Transverse colon (tissue), 4 donors: ENCODE data around the gene CCDC88B. TPM values are rescaled to one million over a fixed set of nuclear protein-coding genes. Genes with fewer than 3 reads are reported as not detected.

Experiments
- DNase-seq: peaks from one replicate; pipeline ENCODE4 v3.0.0-alpha.2; 2019
- H3K27ac ChIP-seq, 4 donors: fragments of 200-600 bp; sonication (generic); 2 replicates each; pipeline ENCODE4 v1.5.1; 2016 to 2018; ENCODE audit warnings: inconsistent platforms in 4 of 4
- H3K27me3 ChIP-seq: fragments of 200-600 bp; sonication (generic); 2 replicates; pipeline ENCODE4 v1.5.1; 2017; ENCODE audit warnings: inconsistent platforms
- H3K36me3 ChIP-seq, 4 donors: fragments of 200-600 bp; sonication (generic); 2 replicates each; pipeline ENCODE4 v1.5.1; 2017 to 2019; ENCODE audit warnings: inconsistent platforms in 4 of 4
- H3K4me1 ChIP-seq, 4 donors: fragments of 200-600 bp; sonication (generic); 2 replicates each; pipeline ENCODE4 v1.5.1; 2017 to 2020; ENCODE audit warnings: inconsistent platforms in 4 of 4
- H3K4me3 ChIP-seq, 4 donors: fragments of 200-600 bp; sonication (generic); 1 replicate in 1 of 4; 2 replicates in 3 of 4; pipeline versions ENCODE4 v1.5.1 to v1.6.1; 2017 to 2019; ENCODE audit warnings: inconsistent platforms in 4 of 4
- H3K9me3 ChIP-seq, 2 donors: fragments of 200-600 bp; sonication (generic); 2 replicates each; pipeline ENCODE4 v1.5.1; 2017 to 2019; ENCODE audit warnings: inconsistent platforms in 2 of 2
- EP300 ChIP-seq: sonication (generic); formaldehyde crosslinking; IDR thresholded peaks from one replicate; pipeline ENCODE4 v1.6.1; 2017; ENCODE audit warnings: antibody characterized with exemption, low read depth
- POLR2A ChIP-seq: fragments of 450-650 bp; IDR thresholded peaks from one replicate; pipeline ENCODE4 v1.6.1; 2016; ENCODE audit warnings: antibody characterized with exemption, mild to moderate bottlenecking, moderate library complexity
- POLR2AphosphoS5 ChIP-seq, 3 donors: sonication (generic); formaldehyde crosslinking; IDR thresholded peaks; one replicate each; pipeline ENCODE4 v1.6.1; 2016; ENCODE audit warnings: antibody characterized with exemption in 3 of 3
- WGBS, 2 donors: methylation state at CpG; one replicate each; pipeline ENCODE4 v1.1.5; 2018; ENCODE audit warnings: low coverage in 1 of 2; 5-methylcytosine and 5-hydroxymethylcytosine counted together
- in situ Hi-C, 4 donors: fragments of 200-750 bp; cut with MboI; loops; one replicate each; pipeline versions ENCODE4 v1.15.0 to v1.15.1; 2017; ENCODE audit warnings: low sequenced_read_pairs in 3 of 4, low pct_ligation_motif_present in 1 of 4, low pct_unique_long_range_greater_than_20kb in 1 of 4
- intact Hi-C: fragments of 100-400 bp; cut with DNase I; formaldehyde crosslinking; loops from one replicate; pipeline ENCODE4 v1.15.1; 2023; ENCODE audit warnings: low total_unique reads
- total RNA-seq, 4 donors: library from RNA; depleted of rRNA; stranded (reverse); fragments of >200 nt; gene quantifications; one replicate each; pipeline ENCODE4 v1.1.0, GENCODE V29; 2016
- TF ChIP-seq, protein P1 (sequence below), 5 experiments: fragments of 200-600 bp in 3 of 5; fragments of 450-650 bp in 2 of 5; sonication (generic) in 3 of 5; IDR thresholded peaks; 1 replicate in 2 of 5; 2 replicates in 3 of 5; pipeline ENCODE4 v1.5.1; 2016 to 2017; ENCODE audit warnings: antibody characterized with exemption in 5 of 5, inconsistent platforms in 3 of 5, mild to moderate bottlenecking in 2 of 5, moderate library complexity in 1 of 5

The CCDC88B gene
- total RNA-seq, 4 donors from 2014 or later, result 24.8 to 203 (median 47.1) TPM

DNA sequence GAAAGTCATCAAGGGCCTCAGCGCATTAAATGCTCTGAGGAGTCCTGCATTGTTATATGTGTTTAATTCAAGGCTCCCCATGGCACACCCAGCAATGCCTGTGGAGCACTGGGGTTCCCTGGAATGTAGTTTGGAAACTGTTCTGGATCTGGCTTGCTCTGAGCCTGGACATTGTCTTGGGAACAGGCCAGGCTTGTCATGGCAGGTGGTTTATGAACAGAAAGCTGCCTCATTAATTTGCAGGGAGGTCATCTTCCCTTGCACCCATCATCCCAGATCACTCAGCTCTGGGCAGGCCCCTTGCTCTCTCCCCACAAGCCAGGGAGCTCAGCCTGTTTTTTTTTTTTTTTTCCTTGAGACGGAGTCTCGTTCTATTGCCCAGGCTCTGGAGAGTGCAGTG lies 51.8 kb downstream of the CCDC88B start:
- Histone ChIP-seq H3K27me3 (no peaks in the 10 kb centered on the region), H3K27ac (no peak overlapping the region), H3K9me3 (no peaks in the 10 kb centered on the region), H3K4me1 (peaks cover 0 to 12% (median 0%) of the 10 kb centered on the region in 4 donors), H3K4me3 (no peak overlapping the region), H3K36me3 (no peaks in the 10 kb centered on the region)
- 74% methylated on average over 3 of the region's 3 CpGs; no CpG with 5 or more reads in 1 of the 2 donors for WGBS, 2 donors
- intact Hi-C loops (no loop called here), in situ Hi-C loops (no loop called here)
- TF ChIP-seq EP300 (no peak), POLR2AphosphoS5 (IDR thresholded peaks at IDR 0.05) (peak in 2 of 3 donors; percentile 46 to 67)
- DNase-seq, result no peak

DNA sequence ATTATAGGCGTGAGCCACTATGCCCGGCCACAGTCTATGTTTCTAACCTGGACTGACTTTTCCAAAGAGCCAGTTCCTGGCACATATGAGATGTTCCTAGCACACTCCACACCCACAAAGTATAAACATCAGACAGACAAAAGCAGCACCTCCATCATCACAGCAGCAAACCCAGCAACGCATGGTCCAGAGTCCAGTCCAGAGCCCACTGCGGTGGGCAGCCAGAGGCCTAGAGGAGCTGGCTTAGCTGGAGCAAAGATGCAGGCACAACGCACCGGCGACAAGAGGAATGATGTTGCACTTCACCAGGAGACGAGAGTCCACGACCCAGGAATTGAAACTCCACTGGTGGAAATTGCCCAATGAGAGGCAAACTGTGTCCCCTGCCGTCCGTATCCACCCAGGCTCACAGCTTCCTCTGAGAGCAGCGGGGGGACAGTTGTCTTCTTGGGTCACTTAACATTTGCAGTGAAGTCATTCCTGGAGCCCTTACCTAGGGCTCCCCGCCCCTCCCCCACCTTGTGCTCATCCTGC lies 55.6 kb downstream of the CCDC88B start:
- intact Hi-C loops (no loop called here), in situ Hi-C loops (no loop called here)
- Histone ChIP-seq H3K4me1 (peaks cover 0 to 12% (median 0%) of the 10 kb centered on the region in 4 donors), H3K4me3 (no peak overlapping the region), H3K9me3 (no peaks in the 10 kb centered on the region), H3K27me3 (no peaks in the 10 kb centered on the region), H3K27ac (peak overlapping the region in 3 of 4 donors; percentile 16 to 45 (median 30)), H3K36me3 (no peaks in the 10 kb centered on the region)
- DNase-seq, result no peak
- TF ChIP-seq EP300, result no peak
- 51 to 67% methylated on average over 6 to 13 of the region's 13 CpGs for WGBS, 2 donors

DNA sequence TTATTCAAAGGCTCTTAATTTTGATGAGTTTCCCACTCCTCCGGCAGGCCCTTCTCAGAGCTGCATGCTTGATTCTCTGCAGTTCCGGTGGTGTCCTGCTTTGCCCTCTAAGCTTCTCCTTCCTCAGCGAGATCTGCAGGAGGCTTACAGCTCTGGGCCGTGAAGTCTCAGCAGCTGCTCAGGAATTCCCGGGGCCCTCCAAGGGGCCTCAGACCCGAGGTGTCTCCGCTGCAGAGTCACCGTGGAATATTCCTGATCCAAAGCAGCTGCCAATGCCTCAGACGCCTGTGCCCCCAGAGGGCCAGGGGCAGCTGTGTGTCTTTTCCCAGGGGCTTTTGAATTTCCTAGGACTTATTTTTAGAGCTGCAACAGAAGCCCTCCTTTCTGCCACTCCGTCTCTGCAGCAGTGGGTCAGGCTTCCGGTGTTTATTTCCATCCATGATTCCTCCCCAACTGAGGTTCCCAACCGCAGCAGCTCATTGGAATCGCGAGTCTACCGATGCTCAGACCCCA lies 56.1 kb downstream of the CCDC88B start:
- intact Hi-C loops, result no loop called here
- H3K9me3 ChIP-seq, result no peaks in the 10 kb centered on the region
- in situ Hi-C loops, result no loop called here
- no peak for DNase-seq
- H3K4me1 ChIP-seq, result peaks cover 0 to 12% (median 0%) of the 10 kb centered on the region in 4 donors
- no peaks in the 10 kb centered on the region for H3K36me3 ChIP-seq
- H3K4me3 ChIP-seq, result no peak overlapping the region
- TF ChIP-seq POLR2A (no peak), EP300 (no peak), POLR2AphosphoS5 (IDR thresholded peaks at IDR 0.05) (no peak)
- TF ChIP-seq, protein P1, sequence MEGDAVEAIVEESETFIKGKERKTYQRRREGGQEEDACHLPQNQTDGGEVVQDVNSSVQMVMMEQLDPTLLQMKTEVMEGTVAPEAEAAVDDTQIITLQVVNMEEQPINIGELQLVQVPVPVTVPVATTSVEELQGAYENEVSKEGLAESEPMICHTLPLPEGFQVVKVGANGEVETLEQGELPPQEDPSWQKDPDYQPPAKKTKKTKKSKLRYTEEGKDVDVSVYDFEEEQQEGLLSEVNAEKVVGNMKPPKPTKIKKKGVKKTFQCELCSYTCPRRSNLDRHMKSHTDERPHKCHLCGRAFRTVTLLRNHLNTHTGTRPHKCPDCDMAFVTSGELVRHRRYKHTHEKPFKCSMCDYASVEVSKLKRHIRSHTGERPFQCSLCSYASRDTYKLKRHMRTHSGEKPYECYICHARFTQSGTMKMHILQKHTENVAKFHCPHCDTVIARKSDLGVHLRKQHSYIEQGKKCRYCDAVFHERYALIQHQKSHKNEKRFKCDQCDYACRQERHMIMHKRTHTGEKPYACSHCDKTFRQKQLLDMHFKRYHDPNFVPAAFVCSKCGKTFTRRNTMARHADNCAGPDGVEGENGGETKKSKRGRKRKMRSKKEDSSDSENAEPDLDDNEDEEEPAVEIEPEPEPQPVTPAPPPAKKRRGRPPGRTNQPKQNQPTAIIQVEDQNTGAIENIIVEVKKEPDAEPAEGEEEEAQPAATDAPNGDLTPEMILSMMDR (IDR thresholded peaks at IDR 0.05), result no peak
- WGBS, 2 donors, result 45% methylated on average over 15 of the region's 15 CpGs; no CpG with 5 or more reads in 1 of the 2 donors
- H3K27ac ChIP-seq, result peak overlapping the region in 3 of 4 donors; percentile 16 to 45 (median 30)
- no peaks in the 10 kb centered on the region for H3K27me3 ChIP-seq

DNA sequence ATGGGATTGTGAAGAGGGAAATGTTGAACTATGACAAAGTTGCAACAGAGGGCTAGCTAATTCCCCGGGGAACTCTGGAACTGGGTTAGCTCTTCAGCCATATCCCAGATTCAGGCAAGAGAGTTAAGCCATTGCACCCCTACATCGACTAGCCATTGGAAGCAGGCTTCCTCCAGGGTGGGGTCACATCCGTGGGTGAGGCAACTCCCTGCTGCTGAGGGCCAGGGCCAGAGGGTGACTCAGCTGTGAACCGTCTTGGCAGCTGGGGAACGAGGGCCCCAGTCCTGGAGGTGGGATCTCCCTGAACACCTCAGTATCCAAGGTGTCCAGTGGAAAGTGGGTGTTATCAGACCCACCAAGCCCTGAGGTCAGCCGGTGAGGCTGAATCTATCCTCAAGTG lies 60.1 kb downstream of the CCDC88B start:
- peaks cover 0 to 12% (median 0%) of the 10 kb centered on the region in 4 donors for H3K4me1 ChIP-seq
- intact Hi-C loops, result no loop called here
- TF ChIP-seq EP300 (no peak), POLR2A (no peak), POLR2AphosphoS5 (IDR thresholded peaks at IDR 0.05) (no peak)
- TF ChIP-seq, protein P1 (IDR thresholded peaks at IDR 0.05), result no peak
- H3K27ac ChIP-seq, result no peak overlapping the region
- H3K27me3 ChIP-seq, result no peaks in the 10 kb centered on the region
- H3K4me3 ChIP-seq, result no peak overlapping the region
- no peaks in the 10 kb centered on the region for H3K9me3 ChIP-seq
- in situ Hi-C loops, result no loop called here
- WGBS, 2 donors, result 49% methylated on average over 6 of the region's 6 CpGs; no CpG with 5 or more reads in 1 of the 2 donors
- no peak for DNase-seq
- H3K36me3 ChIP-seq, result no peaks in the 10 kb centered on the region

DNA sequence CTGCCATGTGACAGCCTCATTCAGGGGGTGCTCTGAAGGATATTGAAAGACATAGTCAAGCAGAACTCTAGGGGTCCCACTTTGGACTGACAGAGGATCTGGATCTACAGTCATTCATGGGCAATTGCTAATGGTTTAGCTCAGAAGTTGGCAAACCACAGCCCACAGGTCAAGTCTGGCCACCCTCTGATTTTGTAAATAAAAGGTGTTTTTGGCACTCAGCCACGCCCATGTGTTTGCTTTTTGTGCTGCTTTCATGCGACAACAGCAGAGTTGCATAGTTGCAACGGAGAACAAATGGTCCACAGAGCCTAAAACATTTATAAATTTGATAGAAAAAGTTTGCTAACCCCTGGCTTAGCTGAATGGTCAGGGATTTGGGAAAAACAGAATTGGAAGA lies 60.7 kb downstream of the CCDC88B start:
- no peak for DNase-seq
- 48 to 65% methylated on average over 3 of the region's 3 CpGs for WGBS, 2 donors
- in situ Hi-C loops, result no loop called here

More for the DNA sequence above, 60.7 kb downstream of the CCDC88B start:
- Histone ChIP-seq H3K27me3 (no peaks in the 10 kb centered on the region), H3K27ac (no peak overlapping the region), H3K9me3 (no peaks in the 10 kb centered on the region), H3K4me3 (no peak overlapping the region), H3K4me1 (peaks cover 0 to 8% (median 0%) of the 10 kb centered on the region in 4 donors), H3K36me3 (no peaks in the 10 kb centered on the region)
- no peak for TF ChIP-seq POLR2A
- TF ChIP-seq, protein P1 (IDR thresholded peaks at IDR 0.05), result no peak
- TF ChIP-seq EP300, result no peak
- TF ChIP-seq POLR2AphosphoS5 (IDR thresholded peaks at IDR 0.05), result no peak
- intact Hi-C loops, result no loop called here
